Measurements from ENCODE around the gene NKX1-1.

NKX1-1 gene

GRCh38 chr4:1356181-1356998 is 49.9 kb downstream of the NKX1-1 start:
- Histone ChIP-seq H3K4me1 (ENCODE audit: low read length) (peaks cover 2% of the 10 kb centered on the region; the same call in 1 of the 2 replicates), H3K9ac (ENCODE audit: low read length) (no peak overlapping the region), H3K4me3 (ENCODE audit: low read length) (no peak overlapping the region), H3K9me3 (ENCODE audit: insufficient read depth, low read length) (no peaks in the 10 kb centered on the region), H3K4me2 (ENCODE audit: low read length) (no peak overlapping the region), H3K79me2 (ENCODE audit: low read length) (no peaks in the 10 kb centered on the region), H4K20me1 (ENCODE audit: insufficient read depth, low read length) (no peaks in the 10 kb centered on the region), H3K27ac (ENCODE audit: low read length) (no peak overlapping the region), H3K27me3 (ENCODE audit: low read depth, low read length) (no peaks in the 10 kb centered on the region), H3K36me3 (replicated peaks; ENCODE audit: low read depth, low read length) (peaks cover 8% of the 10 kb centered on the region), H2AFZ (ENCODE audit: low read depth, low read length) (no peak overlapping the region)
- TF ChIP-seq EZH2phosphoT487 (IDR thresholded peaks at IDR 0.05; ENCODE audit: low read depth) (no peak), CTCF (IDR thresholded peaks at IDR 0.05; ENCODE audit: low read depth, low read length) (peak; percentile 61)

GRCh38 chr4:1355378-1355777 is 50.9 kb downstream of the NKX1-1 start:
- H3K79me2 ChIP-seq (ENCODE audit: low read length), result no peaks in the 10 kb centered on the region
- H3K4me1 ChIP-seq (ENCODE audit: low read length), result peaks cover 2% of the 10 kb centered on the region; the same call in 1 of the 2 replicates
- no peak overlapping the region for H3K9ac ChIP-seq (ENCODE audit: low read length)
- H3K4me2 ChIP-seq (ENCODE audit: low read length), result no peak overlapping the region
- peaks cover 8% of the 10 kb centered on the region for H3K36me3 ChIP-seq (replicated peaks; ENCODE audit: low read depth, low read length)
- no peaks in the 10 kb centered on the region for H3K9me3 ChIP-seq (ENCODE audit: insufficient read depth, low read length)
- no peak overlapping the region for H3K4me3 ChIP-seq (ENCODE audit: low read length)
- H3K27me3 ChIP-seq (ENCODE audit: low read depth, low read length), result no peaks in the 10 kb centered on the region
- H3K27ac ChIP-seq (ENCODE audit: low read length), result no peak overlapping the region
- TF ChIP-seq EZH2phosphoT487 (IDR thresholded peaks at IDR 0.05; ENCODE audit: low read depth), result no peak
- no peak for TF ChIP-seq CTCF (IDR thresholded peaks at IDR 0.05; ENCODE audit: low read depth, low read length)
- no peak overlapping the region for H2AFZ ChIP-seq (ENCODE audit: low read depth, low read length)
- no peaks in the 10 kb centered on the region for H4K20me1 ChIP-seq (ENCODE audit: insufficient read depth, low read length)

GRCh38 chr4:1354983-1355275 is 51.3 kb downstream of the NKX1-1 start:
- no peak overlapping the region for H3K9ac ChIP-seq (ENCODE audit: low read length)
- TF ChIP-seq CTCF (IDR thresholded peaks at IDR 0.05; ENCODE audit: low read depth, low read length), result no peak
- no peak for TF ChIP-seq EZH2phosphoT487 (IDR thresholded peaks at IDR 0.05; ENCODE audit: low read depth)
- no peaks in the 10 kb centered on the region for H4K20me1 ChIP-seq (ENCODE audit: insufficient read depth, low read length)
- H3K4me2 ChIP-seq (ENCODE audit: low read length), result no peak overlapping the region
- H3K4me1 ChIP-seq (ENCODE audit: low read length), result peaks cover 2% of the 10 kb centered on the region; the same call in 1 of the 2 replicates
- H3K4me3 ChIP-seq (ENCODE audit: low read length), result no peak overlapping the region
- H3K9me3 ChIP-seq (ENCODE audit: insufficient read depth, low read length), result no peaks in the 10 kb centered on the region
- peaks cover 8% of the 10 kb centered on the region for H3K36me3 ChIP-seq (replicated peaks; ENCODE audit: low read depth, low read length)
- H2AFZ ChIP-seq (ENCODE audit: low read depth, low read length), result no peak overlapping the region
- H3K27me3 ChIP-seq (ENCODE audit: low read depth, low read length), result no peaks in the 10 kb centered on the region
- no peak overlapping the region for H3K27ac ChIP-seq (ENCODE audit: low read length)
- no peaks in the 10 kb centered on the region for H3K79me2 ChIP-seq (ENCODE audit: low read length)

GRCh38 chr4:1354136-1354982 is 51.9 kb downstream of the NKX1-1 start:
- Histone ChIP-seq H3K9me3 (ENCODE audit: insufficient read depth, low read length) (no peaks in the 10 kb centered on the region), H3K4me2 (ENCODE audit: low read length) (no peak overlapping the region), H3K27ac (ENCODE audit: low read length) (no peak overlapping the region), H3K36me3 (replicated peaks; ENCODE audit: low read depth, low read length) (peaks cover 14% of the 10 kb centered on the region), H3K27me3 (ENCODE audit: low read depth, low read length) (no peaks in the 10 kb centered on the region), H3K9ac (ENCODE audit: low read length) (no peak overlapping the region), H3K79me2 (ENCODE audit: low read length) (peaks cover under 1% of the 10 kb centered on the region; the same call in 1 of the 2 replicates), H3K4me1 (ENCODE audit: low read length) (peaks cover 2% of the 10 kb centered on the region; the same call in 1 of the 2 replicates), H3K4me3 (ENCODE audit: low read length) (no peak overlapping the region), H4K20me1 (ENCODE audit: insufficient read depth, low read length) (no peaks in the 10 kb centered on the region), H2AFZ (ENCODE audit: low read depth, low read length) (no peak overlapping the region)
- TF ChIP-seq EZH2phosphoT487 (IDR thresholded peaks at IDR 0.05; ENCODE audit: low read depth), result no peak
- TF ChIP-seq CTCF (IDR thresholded peaks at IDR 0.05; ENCODE audit: low read depth, low read length), result no peak
